HG03565 (cell line): ENCODE results near the gene SYNPO2.
"Not testable (repeated sequence)": the region's sequence is repeated elsewhere in the genome, so short reads cannot be mapped to it uniquely, and the experiment has no call there.

ENCODE experiments used
- ATAC-seq: cut with Tn5 transposase; IDR thresholded peaks from one replicate; pipeline ENCODE4 v1.9.1; 2021; ENCODE audit warnings: mild to moderate bottlenecking, moderate library complexity; ENCODE audit not compliant: unreplicated experiment

SYNPO2 gene

DNA sequence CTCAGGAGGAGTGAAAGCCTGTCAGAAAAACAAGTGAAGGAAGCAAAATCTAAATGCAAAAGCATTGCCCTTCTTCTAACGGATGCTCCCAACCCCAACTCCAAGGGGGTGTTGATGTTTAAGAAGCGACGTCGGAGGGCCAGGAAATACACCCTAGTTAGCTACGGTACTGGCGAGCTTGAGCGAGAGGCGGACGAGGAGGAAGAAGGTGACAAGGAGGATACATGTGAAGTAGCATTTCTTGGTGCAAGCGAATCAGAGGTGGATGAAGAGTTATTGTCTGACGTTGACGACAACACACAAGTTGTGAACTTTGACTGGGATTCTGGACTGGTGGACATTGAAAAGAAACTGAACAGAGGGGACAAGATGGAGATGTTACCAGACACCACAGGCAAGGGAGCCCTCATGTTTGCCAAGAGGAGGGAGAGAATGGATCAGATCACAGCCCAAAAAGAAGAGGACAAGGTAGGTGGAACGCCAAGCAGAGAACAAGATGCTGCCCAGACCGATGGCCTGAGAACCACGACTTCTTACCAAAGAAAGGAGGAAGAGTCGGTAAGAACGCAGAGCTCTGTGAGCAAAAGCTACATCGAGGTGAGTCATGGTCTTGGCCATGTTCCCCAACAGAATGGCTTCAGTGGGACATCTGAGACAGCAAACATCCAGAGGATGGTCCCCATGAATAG lies 141.3 kb downstream of the SYNPO2 start:
- ATAC-seq, result no peak

DNA sequence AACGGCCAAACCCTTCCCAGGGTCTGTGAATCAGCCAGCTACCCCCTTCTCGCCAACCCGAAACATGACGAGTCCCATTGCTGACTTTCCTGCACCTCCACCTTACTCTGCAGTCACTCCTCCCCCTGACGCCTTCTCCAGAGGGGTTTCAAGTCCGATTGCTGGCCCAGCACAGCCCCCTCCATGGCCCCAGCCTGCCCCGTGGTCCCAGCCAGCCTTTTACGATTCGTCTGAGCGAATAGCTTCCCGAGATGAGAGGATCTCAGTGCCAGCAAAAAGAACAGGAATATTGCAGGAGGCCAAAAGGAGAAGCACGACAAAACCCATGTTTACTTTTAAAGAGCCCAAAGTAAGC lies 141.9 kb downstream of the SYNPO2 start:
- no peak for ATAC-seq

DNA sequence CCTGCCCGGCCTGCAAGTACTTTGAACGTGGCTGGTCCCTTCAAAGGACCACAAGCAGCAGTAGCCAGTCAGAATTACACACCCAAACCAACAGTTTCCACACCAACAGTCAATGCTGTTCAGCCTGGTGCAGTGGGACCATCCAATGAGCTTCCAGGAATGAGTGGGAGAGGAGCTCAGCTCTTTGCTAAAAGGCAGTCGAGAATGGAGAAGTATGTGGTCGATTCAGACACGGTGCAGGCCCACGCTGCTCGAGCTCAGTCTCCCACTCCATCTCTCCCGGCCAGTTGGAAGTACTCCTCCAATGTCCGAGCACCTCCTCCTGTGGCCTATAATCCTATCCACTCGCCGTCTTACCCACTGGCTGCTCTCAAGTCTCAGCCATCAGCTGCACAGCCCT lies 142.6 kb downstream of the SYNPO2 start:
- ATAC-seq, result no peak

DNA sequence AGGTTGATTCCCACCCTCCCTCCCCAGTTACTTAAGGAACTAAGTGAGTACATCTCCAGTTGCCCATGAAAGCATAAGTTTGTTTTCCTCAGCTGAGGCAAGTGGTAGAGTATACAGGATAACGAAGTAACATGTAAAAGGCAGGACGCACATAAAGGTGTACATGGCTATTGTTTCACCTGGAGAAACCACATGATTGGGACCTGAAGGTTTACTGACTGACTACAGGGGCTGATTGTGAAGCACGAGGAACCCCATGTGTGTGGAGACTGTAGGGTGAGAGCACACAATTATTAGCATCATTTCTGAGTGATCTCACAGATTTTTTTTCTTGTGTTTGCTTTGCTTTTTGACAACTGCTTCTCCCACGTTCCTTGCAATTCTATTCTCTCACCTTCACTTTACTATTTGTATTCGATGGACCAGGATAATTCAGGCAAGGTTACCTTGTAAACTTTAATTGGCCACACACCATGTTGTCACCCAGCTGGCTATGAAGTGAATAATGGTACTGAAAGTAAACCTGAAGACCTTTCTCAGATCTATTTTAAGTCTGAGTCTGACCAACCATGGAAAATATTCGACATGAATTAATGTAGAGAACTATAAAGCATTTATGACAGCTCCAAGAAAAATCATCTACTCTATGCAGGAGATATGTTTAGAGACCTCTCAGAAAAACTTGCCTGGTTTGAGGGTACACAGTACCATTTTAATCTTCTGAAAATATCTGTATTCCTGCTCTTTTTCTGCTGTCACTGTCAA lies 144.4 kb downstream of the SYNPO2 start:
- no peak for ATAC-seq

DNA sequence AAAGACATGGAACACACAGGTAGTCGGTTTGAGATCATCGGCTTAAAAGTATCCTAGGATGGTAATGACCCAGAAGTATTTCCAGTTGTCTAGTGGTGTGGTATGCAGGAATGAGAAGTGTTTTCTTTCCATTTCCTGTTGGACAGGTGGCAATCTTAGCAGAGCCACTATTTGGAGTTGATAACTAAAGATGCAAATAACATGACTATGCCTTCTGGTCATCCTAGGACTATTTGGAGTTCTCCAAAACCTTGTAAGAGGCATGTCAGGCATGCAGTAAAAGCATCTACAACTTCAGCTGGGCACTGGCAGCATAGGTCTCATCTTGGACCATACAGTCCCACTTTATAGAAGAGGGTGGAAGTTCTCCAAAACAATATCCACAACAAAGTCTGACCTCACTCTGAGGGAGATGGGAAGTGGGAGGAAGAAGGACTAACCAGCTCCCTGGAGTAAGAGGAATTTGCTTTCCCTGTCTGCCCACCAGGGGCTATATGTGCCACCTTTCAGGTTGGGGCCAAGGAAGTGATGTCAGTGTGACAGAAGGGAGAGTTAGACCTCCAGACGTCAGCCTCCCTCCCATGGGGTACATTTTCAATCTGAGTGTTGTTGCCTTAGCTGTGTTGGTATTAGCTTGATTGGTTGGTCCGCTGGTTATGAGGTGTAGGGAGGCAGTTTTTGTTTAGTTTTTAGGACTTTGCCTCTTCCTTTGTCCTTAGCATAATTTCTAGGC lies 145.8 kb downstream of the SYNPO2 start:
- ATAC-seq, result no peak

DNA sequence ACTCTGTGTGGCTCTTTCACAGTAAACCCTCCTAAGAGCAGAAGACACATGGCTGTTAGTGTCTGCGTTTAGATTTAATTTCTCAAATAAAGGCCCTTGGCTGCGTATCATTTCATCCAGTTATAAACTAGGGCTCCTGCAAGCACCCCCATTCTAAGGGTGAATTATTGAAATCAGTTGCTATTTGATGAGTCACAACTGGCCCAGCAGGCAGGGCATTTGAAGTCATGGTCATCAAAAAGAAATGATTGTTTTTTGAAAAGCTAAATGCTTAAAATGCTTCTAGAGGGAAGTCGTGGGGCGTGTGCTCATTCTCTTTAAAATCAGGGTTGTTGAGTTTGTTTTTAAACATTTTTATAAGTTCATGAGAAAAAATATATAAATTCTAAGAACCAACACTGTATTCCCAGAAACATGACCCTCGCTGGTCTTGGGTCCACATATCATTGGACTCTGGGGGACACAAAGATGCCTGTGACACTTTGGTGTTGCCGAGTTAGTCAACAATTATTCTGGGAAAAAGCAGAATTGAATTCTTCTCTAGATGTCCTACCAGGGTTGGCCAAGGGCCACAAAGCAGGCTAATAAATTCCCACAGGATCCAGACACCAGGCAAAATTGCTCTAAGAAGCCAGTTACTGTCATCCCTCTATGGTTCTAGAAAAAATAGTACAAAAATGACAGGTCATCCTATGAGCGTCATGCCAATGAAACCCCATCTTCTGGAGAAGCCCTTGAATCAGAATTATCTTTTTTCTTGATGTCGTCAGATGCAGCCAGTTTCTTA lies 147.5 kb downstream of the SYNPO2 start:
- no peak for ATAC-seq

DNA sequence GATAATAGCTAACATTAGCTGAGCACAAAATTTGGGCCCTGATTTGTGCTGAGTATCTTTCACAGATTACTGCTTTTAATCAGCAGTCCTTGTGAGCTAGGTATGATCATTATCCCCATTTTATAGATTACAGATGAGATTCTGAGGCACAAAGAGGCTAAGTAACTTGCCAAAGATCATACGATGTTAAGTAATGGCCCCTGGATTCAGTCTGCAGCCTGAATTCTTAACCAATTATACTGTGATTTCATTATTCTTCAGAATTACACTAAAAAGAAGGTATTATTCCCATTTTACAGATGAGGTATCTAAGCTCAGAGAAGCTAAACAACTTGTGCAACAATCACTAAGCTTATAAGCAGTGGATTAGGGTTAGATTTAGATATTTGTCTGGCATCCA lies 149.1 kb downstream of the SYNPO2 start:
- no peak for ATAC-seq

DNA sequence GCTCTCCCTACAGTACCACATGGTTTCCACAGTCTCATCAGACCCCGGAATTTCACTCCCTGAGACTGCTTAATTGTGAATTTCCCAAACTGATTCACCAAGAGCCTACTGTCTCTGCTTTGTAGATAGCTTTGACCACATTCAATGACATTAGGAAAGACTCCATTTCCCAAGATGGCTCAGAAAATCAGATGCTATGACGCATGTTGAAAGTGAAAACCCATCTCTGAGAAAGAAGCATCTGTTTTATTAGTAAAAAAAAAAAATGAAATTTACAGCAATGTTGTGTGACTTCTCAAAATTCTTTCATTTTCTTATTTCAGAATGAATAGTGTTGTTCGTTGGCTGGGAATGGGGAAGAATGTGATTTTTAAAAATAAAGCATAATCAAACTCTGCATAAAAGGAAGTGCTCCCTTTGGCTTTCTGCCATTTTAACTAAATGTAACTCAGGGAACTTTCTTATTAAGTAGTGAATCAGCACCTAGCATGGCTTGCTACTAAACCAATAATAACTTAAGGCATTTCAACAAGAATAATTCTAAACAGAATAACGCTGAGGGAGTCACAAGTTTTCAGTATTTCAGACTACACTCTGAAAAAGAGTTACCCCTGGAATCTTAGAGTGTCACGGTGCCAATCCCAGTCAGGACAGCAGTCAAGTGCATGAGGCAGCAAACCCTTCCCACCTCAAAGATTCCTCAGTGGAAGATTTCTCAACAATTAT lies 149.6 kb downstream of the SYNPO2 start:
- ATAC-seq, result peak; percentile 41

DNA sequence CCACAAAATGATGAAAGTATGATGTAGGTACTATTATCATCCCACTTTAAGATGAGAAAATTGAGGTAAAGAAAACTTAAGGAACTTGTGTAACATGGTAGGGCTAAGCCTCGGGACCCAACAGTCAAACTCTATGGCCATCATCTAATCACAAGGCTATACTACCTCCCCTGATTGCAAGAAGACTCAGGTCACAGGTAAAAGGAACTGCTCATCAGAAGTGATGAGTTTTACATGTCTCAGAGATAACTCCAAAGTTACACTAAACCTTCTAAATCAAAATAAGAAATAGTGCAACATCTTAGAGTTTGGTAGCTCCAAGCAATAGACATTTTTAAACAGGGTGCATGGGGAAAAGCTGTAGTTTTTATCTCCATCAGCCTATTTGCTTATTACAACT lies 150.5 kb downstream of the SYNPO2 start:
- no peak for ATAC-seq

DNA sequence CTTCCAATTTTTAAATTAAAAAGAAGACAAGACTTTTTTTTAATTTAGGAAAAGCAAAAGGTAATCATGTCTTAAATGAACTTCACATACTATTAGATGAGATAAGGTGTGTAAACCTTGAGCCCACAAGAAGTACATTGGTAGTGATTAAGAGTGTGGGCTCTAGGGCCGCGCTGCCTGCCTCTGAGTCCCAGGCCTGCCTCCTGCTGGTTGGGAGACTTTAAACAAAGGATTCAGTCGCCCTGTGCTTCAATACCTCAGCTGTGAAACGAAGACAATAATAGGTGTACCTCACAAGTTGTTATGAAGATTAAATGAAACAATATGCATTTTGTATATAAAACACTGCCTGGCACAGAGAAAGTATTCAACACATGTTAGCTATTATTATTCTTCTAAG lies 151.1 kb downstream of the SYNPO2 start:
- no peak for ATAC-seq

DNA sequence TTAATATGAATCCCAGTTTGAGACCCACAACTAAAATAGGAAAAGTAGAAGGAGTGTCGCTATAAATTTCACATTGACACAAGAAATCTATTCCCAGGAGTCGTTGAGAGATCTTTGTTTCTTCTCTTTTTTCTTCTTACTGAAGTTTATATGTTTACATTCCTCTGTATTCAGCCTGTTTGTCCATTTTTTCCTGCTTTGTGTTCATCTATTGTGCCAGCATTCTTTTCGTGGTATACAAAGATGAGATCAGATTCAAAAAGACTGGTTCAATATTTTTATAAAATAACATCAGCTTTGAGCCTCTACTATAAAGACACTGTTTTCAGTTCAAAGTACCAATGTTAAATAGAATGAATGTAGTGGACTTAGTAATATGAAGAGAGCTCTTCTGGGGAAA lies 151.6 kb downstream of the SYNPO2 start:
- ATAC-seq, result no peak

DNA sequence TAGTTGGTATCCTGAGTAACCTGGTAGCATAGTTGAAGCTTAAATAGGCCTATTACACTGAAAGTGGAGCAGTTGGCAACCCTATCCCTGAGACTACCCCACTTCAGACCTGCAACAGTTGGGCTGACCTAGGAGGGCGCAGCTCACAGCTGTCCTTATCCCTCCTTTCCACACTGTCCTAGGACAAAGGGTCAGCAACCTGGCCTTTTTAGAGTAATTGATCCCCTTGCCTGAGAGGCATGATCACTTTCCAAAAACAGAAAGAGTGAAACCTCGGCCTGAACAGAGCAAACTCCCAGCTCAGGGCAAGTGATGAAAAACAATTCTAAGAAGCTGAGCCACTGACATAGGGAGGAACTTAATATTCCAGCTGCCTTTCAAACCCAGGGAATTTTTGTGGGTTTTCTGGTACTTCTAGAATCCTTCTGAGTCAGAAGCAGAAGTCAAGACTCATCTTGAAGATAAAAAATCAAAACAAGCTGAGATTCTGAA lies 152.1 kb downstream of the SYNPO2 start:
- ATAC-seq, result no peak

DNA sequence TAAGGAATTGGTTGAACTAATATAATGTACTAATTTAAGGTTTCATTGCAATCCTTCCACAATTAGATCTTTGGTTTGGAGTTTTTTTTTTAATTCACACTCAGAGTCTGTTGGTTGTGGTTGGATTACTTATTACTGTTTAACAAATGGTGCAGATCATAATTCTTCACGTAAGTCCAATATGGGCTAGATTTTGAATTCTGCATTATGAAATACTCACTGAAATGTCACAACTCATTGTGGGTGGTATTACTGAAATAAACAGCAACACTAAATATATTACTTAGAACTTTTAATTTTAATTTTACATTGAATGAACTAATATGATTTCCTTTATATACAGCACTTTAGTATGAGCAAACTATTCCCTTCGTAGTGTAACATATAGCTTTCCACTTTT lies 152.7 kb downstream of the SYNPO2 start:
- no peak for ATAC-seq

DNA sequence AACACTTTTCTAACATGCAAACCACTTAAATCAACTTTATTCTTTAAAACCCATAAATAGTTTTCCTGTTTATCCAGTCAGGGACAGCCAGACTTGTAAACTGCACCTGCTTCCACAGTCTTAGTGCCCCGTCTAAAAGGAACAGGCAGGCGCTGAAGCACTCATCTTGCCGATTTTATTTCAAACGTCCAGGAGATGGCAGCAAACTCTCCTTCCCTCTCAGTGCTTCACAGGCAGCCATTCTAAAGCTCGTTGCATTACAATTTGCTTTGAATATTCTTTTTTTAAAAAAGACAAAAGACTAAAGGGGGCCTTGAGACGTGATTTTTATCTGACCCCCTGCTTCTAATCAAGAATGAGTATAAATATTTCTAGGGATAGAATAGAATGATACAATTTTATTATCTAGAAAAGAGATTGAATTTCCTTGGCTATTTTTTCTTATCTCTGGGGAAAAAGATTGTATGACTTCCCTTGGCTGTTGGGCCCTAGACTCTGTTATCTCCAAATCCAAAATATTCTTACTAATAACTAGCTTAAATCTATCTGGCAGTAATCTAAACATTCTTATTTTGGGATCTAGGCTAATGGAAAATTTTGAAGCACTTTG lies 153.4 kb downstream of the SYNPO2 start:
- peak; percentile 83 for ATAC-seq

DNA sequence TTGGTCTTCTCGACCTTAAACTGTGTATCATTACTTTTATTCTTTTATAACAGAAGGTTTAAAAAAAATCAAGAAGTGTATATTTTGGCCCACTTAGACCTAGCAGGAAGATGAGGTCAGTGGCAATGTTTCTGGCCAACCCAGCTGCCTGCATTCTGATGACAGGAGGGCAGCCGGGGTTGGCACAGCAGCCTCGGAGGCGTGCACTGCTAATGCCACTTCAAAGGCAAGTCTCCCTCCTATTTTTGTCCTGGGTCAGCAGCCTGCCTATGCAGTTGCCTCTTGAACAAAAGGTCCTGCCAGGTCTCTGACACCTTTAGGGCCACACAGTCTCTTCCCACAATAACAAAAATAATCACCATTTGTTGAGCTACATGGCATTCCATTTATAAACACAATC lies 157.6 kb downstream of the SYNPO2 start:
- ATAC-seq, result no peak

DNA sequence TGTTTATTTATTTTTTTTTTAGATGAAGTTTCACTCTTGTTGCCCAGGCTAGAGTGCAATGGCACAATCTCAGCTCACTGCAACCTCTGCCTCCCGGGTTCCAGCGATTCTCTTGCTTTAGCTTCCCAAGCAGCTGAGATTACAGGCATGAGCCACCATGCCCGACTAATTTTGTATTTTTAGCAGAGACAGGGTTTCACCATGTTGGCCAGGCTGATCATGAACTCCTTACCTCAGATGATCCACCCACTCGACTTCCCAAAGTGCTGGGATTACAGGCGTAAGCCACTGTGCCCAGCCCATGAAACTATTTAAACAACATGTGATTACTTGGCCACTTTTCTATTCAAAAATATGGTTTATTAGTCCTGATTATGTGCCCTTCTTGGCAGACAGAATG lies 158.4 kb downstream of the SYNPO2 start:
- ATAC-seq, result not testable (repeated sequence)

DNA sequence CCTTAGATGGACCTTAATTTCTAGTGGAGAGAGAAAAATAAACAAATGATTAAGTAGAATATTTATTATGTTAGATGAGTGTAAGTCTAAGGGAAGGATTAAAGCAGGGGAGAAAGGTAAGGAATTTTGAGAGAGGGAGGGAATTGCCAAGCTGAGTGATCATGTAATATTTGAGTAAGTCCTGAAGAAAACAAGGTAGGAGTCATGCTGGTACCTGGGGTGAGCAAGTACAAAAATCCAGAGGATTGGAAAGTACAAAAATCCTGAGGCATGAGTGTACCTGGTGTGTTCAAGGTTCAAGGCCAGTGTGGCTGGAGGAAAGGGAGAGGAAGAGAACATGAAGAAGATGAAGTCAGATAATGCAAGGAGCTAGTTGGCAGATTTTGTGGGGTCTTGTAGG lies 159.8 kb downstream of the SYNPO2 start:
- no peak for ATAC-seq

DNA sequence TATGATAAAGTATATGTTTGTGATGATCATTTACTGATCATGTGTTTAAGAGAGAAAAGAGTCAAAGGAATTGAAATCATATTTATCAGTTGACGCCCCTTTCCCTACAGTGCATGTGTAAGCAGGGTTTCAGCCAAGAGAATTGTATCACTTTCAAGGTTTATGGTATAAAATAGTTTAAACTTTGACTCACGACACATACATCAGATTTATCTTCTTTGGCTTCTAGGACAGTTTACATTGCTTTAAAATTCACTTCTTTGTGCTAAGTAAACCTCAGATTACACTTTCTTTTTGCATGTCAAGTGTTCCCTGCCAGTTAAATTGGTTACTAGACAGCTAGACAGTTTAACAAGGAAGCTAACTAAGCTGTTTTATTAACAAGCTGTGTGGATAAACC lies 160.7 kb downstream of the SYNPO2 start:
- no peak for ATAC-seq

DNA sequence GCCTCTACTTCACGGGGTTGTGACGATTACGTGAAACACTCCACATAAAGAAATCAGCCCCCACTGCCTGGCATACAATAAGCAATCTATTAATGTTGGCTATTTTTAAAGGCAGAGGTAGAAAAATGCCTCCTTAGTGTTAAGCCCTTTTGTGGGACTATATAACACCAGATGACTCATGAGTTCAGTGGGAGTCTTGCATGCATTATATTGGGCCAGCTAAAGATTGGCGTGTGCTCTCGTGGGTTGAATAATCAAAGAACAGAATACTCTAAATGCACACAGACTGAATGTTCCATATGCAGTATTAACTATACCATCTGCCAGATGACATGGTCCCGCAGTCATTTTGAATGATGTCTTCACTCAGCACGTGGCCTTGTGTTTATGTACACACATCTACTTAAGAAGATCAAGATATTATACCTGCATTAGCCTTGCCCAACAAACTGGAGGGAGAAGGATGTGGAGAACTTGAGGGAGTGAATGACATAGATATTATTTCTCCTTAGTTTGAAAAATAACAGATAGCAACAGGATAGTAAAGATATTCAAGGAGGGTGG lies 162.0 kb downstream of the SYNPO2 start:
- no peak for ATAC-seq

DNA sequence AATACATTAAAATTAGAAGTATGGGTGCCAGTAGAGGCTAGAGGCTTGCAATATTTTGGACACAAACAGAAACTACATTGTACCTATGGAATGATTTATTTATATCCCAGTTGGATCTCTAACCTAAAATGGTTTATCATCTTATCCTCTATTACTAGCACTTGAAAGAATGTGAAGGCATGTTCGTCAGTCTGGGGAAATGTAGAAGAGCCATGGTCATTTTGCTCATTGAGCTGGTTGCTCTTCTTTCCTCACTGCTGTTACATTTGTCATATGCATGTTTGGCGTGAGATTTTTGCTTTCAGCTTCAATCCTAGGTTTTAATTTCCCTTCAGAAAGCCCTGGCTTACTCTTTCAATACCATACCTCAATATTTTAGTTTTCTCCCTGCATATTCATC lies 164.6 kb downstream of the SYNPO2 start:
- ATAC-seq, result no peak
